ENCODE data around the gene DGKQ.
"Not testable (repeated sequence)": the region's sequence is repeated elsewhere in the genome, so short reads cannot be mapped to it uniquely, and the experiment has no call there.

Gene DGKQ

DNA sequence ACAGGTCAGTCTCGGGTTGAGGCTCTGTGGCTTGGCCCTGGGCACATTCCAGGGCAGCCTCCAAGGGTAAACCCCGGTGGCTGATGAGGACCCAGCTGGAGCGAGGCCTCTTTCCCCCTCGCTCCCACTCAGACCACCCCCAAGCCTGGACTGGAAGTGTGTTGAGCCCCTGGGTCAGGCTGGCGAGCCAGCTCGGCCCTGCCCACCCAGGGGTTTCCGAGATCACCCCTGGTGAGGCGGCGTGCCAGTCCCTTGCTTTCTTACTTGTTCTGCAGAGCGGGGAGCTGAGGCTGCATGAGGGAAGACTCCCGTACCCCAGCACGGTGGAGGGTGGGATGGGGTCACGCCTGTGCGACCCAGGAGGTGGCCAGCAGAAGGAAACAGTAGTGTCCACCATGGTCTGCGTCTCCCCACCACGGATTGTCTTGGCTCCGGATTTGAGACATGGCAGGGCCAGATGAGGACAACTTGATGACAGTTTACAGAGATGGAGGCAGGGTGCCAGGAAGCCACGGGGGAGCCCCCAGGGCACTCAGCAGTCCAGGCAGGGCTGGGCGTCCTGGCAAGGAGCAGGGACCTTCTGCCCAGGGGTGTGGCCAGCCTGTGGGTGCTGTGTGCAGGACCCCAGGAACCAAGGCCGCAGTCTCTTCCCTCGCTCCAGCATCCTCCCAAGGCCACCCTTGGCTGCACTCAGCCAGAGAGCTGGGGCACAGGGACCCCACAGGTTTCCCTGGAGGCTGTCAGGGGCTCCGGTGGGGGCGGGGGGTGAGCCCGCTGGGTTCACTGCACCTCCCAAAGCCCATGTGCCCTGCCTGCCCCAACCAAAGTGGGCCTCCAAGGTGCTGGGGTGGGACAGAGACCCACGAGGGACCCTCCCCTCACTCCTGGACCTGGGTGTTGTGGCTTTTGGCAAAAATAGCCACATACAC lies 31.5 kb upstream of the DGKQ start:
- no peaks in the 10 kb centered on the region for H3K9me3 ChIP-seq (ENCODE audit: control insufficient read depth, insufficient read depth, low read length)
- H3K4me1 ChIP-seq (ENCODE audit: control insufficient read depth, insufficient read depth, low read length) = no peaks in the 10 kb centered on the region
- H3K36me3 ChIP-seq (ENCODE audit: control insufficient read depth, insufficient read depth, low read length) = no peaks in the 10 kb centered on the region
- H3K9ac ChIP-seq (ENCODE audit: low read depth, low read length) = no peak overlapping the region
- H3K27me3 ChIP-seq (ENCODE audit: control insufficient read depth, insufficient read depth, low read length) = peaks cover 74% of the 10 kb centered on the region
- no peak overlapping the region for H3K4me3 ChIP-seq (ENCODE audit: low read depth, low read length)

DNA sequence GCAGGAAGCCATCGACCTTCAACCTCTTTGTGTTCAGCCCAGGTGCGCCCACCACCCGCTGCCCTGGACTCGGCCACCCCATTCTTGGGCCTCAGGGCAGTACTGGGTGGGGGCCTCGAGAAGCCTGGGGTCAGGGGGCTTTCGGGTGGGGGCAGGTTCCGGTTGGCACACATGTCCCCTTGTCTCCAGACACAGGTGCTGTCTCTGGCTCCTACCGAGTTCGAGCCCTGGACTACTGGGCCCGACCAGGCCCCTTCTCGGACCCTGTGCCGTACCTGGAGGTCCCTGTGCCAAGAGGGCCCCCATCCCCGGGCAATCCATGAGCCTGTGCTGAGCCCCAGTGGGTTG lies 30.7 kb upstream of the DGKQ start:
- H3K4me1 ChIP-seq (ENCODE audit: control insufficient read depth, insufficient read depth, low read length) = no peaks in the 10 kb centered on the region

DNA sequence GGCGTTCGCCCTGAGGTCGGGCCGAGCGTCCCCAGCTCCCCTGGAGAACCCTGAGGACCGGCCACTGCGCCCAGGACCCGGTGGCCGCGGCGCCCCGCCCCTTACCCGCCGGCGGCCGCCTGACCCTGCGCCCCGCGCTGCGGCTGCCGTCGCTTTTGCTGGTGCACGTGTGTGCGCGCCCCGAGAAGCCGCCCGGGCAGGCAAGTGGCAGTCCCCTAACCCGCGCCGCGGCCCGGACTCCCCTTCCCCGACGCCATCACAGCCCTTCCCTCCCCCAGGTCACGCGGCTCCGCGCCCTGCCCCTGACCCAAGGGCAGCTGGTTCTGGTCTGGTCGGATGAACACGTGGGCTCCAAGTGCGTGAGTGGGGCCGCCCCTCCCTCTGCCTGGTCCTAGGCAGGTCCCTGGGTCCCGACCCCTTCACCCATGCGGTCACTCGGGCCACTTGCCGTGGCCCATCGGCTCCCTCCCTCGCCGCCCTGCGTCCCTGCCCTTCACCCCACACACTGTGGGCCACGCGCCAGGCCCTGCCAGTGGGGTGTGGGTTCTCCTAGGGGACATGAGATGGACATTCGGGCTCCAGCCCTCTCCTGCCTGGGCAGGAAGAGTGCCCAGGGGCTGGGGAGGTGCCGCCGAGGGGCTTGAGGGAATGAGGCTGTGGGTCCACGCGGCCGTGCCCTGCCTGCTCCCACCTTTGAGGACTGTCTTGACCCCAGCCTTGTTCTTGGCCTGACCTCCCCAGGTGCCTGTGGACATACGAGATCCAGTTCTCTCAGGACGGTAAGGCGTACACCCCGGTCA lies 30.1 kb upstream of the DGKQ start:
- H3K4me3 ChIP-seq (ENCODE audit: low read depth, low read length) = peak overlapping the region; percentile 2
- no peaks in the 10 kb centered on the region for H3K4me1 ChIP-seq (ENCODE audit: control insufficient read depth, insufficient read depth, low read length)
- H3K9ac ChIP-seq (ENCODE audit: low read depth, low read length) = no peak overlapping the region
- H3K27me3 ChIP-seq (ENCODE audit: control insufficient read depth, insufficient read depth, low read length) = peaks cover 71% of the 10 kb centered on the region
- no peaks in the 10 kb centered on the region for H3K36me3 ChIP-seq (ENCODE audit: control insufficient read depth, insufficient read depth, low read length)
- no peaks in the 10 kb centered on the region for H3K9me3 ChIP-seq (ENCODE audit: control insufficient read depth, insufficient read depth, low read length)

More for the DNA sequence above, 30.7 kb upstream of the DGKQ start:
- no peaks in the 10 kb centered on the region for H3K36me3 ChIP-seq (ENCODE audit: control insufficient read depth, insufficient read depth, low read length)
- H3K9me3 ChIP-seq (ENCODE audit: control insufficient read depth, insufficient read depth, low read length) = no peaks in the 10 kb centered on the region
- peaks cover 75% of the 10 kb centered on the region for H3K27me3 ChIP-seq (ENCODE audit: control insufficient read depth, insufficient read depth, low read length)
- H3K4me3 ChIP-seq (ENCODE audit: low read depth, low read length) = no peak overlapping the region
- no peak overlapping the region for H3K9ac ChIP-seq (ENCODE audit: low read depth, low read length)

DNA sequence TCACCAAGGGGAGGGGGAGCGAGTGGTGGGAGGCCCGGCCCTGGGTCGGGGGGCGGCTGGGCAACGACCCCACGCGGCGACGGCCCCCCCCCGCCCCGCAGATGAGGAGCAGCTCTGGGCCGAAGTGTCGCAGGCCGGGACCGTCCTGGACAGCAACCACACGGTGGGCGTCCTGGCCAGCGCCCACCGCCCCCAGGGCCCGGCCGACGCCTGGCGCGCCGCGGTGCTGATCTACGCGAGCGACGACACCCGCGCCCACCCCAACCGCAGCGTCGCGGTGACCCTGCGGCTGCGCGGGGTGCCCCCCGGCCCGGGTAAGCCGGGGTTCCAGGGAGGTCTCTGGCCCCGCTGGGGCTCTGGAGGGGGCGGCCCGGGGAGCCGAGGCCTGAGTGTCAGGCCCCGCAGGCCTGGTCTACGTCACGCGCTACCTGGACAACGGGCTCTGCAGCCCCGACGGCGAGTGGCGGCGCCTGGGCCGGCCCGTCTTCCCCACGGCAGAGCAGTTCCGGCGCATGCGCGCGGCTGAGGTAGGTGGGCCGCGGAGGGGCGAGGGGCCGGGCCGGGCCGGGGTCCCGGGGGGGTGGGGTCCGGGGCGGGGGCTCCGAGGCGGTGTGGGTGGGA lies 29.4 kb upstream of the DGKQ start:
- Histone ChIP-seq H3K4me3 (ENCODE audit: low read depth, low read length) (peak overlapping the region; percentile 37), H3K27me3 (ENCODE audit: control insufficient read depth, insufficient read depth, low read length) (peaks cover 70% of the 10 kb centered on the region), H3K9ac (ENCODE audit: low read depth, low read length) (peak overlapping the region; percentile 12)

DNA sequence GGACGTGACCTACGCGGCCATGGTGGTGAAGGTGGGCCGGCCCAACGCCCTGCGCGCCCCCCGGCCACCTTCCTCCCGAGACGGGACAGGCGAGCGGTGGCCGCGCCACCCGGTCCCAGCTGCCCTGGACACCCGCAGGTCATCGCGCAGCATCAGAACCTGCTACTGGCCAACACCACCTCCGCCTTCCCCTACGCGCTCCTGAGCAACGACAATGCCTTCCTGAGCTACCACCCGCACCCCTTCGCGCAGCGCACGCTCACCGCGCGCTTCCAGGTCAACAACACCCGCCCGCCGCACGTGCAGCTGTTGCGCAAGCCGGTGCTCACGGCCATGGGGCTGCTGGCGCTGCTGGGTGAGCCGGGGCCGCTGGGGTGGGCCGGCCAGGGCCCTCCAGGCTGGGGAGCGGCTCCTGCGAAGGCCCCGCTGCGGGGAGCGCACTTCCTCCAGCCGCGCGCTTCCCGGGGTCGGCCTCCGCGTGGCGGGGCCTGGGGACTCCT lies 28.8 kb upstream of the DGKQ start:
- H3K27me3 ChIP-seq (ENCODE audit: control insufficient read depth, insufficient read depth, low read length) = peaks cover 67% of the 10 kb centered on the region
- H3K4me3 ChIP-seq (ENCODE audit: low read depth, low read length) = peak overlapping the region; percentile 35

More for the DNA sequence above, 29.4 kb upstream of the DGKQ start:
- no peaks in the 10 kb centered on the region for H3K36me3 ChIP-seq (ENCODE audit: control insufficient read depth, insufficient read depth, low read length)
- no peaks in the 10 kb centered on the region for H3K4me1 ChIP-seq (ENCODE audit: control insufficient read depth, insufficient read depth, low read length)
- H3K9me3 ChIP-seq (ENCODE audit: control insufficient read depth, insufficient read depth, low read length) = no peaks in the 10 kb centered on the region

DNA sequence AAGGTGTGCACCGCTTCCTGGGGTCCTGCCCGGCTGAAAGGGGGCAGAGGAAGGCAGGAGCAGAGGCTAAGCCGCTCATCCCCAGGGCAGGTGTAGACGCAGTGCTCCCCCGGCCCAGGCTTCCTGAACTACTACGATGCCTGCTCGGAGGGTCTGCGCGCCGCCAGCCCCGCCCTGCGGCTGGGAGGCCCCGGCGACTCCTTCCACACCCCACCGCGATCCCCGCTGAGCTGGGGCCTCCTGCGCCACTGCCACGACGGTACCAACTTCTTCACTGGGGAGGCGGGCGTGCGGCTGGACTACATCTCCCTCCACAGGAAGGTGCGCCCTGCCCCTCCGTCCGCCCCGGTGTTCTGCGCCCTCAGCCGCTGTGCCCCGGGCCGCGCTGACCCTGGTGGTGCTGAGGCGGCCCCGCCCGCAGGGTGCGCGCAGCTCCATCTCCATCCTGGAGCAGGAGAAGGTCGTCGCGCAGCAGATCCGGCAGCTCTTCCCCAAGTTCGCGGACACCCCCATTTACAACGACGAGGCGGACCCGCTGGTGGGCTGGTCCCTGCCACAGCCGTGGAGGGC lies 28.3 kb upstream of the DGKQ start:
- Histone ChIP-seq H3K9ac (ENCODE audit: low read depth, low read length) (no peak overlapping the region), H3K4me1 (ENCODE audit: control insufficient read depth, insufficient read depth, low read length) (no peaks in the 10 kb centered on the region), H3K27me3 (ENCODE audit: control insufficient read depth, insufficient read depth, low read length) (peaks cover 66% of the 10 kb centered on the region), H3K9me3 (ENCODE audit: control insufficient read depth, insufficient read depth, low read length) (no peaks in the 10 kb centered on the region), H3K4me3 (ENCODE audit: low read depth, low read length) (peak overlapping the region; percentile 8), H3K36me3 (ENCODE audit: control insufficient read depth, insufficient read depth, low read length) (no peaks in the 10 kb centered on the region)

More for the DNA sequence above, 28.8 kb upstream of the DGKQ start:
- Histone ChIP-seq H3K4me1 (ENCODE audit: control insufficient read depth, insufficient read depth, low read length) (no peaks in the 10 kb centered on the region), H3K9ac (ENCODE audit: low read depth, low read length) (peak overlapping the region; percentile 12), H3K36me3 (ENCODE audit: control insufficient read depth, insufficient read depth, low read length) (no peaks in the 10 kb centered on the region), H3K9me3 (ENCODE audit: control insufficient read depth, insufficient read depth, low read length) (no peaks in the 10 kb centered on the region)

DNA sequence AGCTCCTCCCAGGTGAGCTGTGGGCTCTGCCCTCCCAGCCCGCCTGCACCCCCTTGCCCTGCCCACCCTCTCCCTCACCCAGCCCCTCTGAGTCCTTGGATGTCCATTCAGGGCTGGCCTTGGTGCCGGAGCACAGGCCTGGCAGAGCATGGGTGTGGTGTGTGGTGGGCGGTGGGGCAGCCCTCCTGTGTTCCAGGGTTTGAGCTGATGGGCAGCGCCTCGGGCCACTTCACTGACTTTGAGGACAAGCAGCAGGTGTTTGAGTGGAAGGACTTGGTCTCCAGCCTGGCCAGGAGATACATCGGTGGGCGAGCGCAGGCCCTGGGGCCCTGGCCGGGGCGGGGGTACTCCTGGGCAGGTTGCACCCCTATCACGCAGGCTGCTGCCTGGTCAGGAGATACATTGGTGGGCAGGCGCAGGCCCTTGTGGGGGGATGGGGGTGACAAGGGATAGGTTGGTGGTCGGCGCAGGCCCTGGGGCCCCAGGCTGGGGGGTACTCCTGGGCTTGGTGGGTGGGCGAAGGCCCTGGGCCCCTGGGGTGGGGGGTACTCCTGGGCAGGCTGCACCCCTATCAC lies 27.4 kb upstream of the DGKQ start:
- Histone ChIP-seq H3K36me3 (ENCODE audit: control insufficient read depth, insufficient read depth, low read length) (no peaks in the 10 kb centered on the region), H3K4me3 (ENCODE audit: low read depth, low read length) (no peak overlapping the region), H3K9me3 (ENCODE audit: control insufficient read depth, insufficient read depth, low read length) (no peaks in the 10 kb centered on the region), H3K27me3 (ENCODE audit: control insufficient read depth, insufficient read depth, low read length) (peaks cover 67% of the 10 kb centered on the region), H3K4me1 (ENCODE audit: control insufficient read depth, insufficient read depth, low read length) (no peaks in the 10 kb centered on the region), H3K9ac (ENCODE audit: low read depth, low read length) (no peak overlapping the region)

DNA sequence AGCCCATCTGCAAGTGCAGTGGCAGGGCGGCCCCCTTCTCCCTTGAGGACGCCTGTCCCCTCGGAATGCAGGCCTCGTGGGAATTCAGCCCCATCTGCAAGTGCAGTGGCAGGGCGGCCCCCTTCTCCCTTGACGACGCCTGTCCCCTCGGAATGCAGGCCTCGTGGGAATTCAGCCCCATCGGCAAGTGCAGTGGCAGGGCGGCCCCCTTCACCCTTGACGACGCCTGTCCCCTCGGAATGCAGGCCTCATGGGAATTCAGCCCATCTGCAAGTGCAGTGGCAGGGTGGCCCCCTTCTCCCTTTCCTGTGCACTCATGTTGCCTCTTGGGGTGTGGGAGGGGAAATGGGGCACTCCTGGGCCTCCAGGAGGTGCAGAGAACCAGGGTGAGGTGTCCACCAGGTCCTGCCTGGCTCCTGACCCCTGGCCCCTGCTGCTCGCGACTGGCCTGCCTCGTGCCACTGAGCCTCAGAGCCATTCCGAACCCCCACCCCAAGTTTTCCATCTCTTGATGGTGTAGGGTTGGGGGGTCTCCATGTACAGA lies 26.6 kb upstream of the DGKQ start:
- H3K4me1 ChIP-seq (ENCODE audit: control insufficient read depth, insufficient read depth, low read length) = no peaks in the 10 kb centered on the region
- no peak overlapping the region for H3K9ac ChIP-seq (ENCODE audit: low read depth, low read length)
- H3K27me3 ChIP-seq (ENCODE audit: control insufficient read depth, insufficient read depth, low read length) = peaks cover 64% of the 10 kb centered on the region
- H3K4me3 ChIP-seq (ENCODE audit: low read depth, low read length) = no peak overlapping the region
- no peaks in the 10 kb centered on the region for H3K9me3 ChIP-seq (ENCODE audit: control insufficient read depth, insufficient read depth, low read length)
- no peaks in the 10 kb centered on the region for H3K36me3 ChIP-seq (ENCODE audit: control insufficient read depth, insufficient read depth, low read length)

DNA sequence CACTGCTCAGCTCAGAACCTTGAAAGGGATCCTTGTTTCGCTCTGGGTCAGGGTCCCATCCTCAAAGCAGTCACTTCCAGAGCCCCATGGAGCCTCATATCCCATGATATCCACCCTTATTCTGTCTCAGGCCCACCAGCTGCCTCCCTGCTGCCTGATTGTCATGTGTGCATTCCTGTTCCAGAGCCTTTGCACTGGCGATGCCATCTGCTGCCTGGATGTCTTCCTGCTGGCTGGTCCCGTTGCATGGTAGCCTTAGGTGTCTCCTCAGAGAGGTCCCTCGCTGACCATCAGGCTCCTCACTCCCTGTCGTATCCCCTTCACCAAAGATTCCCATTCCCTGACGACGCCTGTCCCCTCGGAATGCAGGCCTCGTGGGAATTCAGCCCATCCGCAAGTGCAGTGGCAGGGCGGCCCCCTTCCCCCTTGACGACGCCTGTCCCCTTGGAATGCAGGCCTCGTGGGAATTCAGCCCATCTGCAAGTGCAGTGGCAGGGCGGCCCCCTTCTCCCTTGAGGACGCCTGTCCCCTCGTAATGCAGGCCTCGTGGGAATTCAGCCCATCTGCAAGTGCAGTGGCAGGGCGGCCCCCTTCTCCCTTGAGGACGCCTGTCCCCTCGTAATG lies 26.0 kb upstream of the DGKQ start:
- H3K36me3 ChIP-seq (ENCODE audit: control insufficient read depth, insufficient read depth, low read length); H3K4me1 ChIP-seq (ENCODE audit: control insufficient read depth, insufficient read depth, low read length); H3K4me3 ChIP-seq (ENCODE audit: low read depth, low read length); H3K9ac ChIP-seq (ENCODE audit: low read depth, low read length); H3K9me3 ChIP-seq (ENCODE audit: control insufficient read depth, insufficient read depth, low read length): not testable (repeated sequence)
- H3K27me3 ChIP-seq (ENCODE audit: control insufficient read depth, insufficient read depth, low read length) = peaks cover 58% of the 10 kb centered on the region

DNA sequence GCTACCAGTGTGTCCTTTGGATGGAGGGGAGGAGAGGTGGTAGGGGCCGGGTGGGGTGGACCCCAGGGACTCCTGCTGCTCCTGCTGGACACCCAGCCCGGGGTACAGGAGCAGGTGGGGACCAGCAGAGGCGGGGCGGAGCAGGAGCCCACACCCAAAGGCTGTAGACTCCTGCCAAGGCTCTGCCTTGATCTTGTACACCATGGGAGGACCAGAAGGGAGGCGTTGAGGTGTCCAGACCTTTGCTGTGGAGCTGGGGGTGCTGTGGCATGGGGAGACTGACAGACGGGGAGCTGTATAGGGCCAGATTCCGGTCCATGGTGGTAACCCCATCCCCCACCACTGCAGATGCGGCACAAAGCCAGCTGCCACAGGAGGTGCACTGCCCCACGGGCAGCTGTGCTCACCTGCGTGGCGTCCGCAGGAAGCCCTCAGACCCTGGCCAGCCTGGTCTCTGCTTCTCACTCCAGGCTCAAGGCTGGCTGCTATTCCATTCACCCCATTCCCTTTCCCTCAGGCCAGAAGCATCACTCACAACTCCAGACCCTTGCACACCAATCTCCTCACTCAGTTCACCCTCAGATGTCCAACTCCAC lies 24.8 kb upstream of the DGKQ start:
- H3K9me3 ChIP-seq (ENCODE audit: control insufficient read depth, insufficient read depth, low read length) = no peaks in the 10 kb centered on the region
- no peaks in the 10 kb centered on the region for H3K36me3 ChIP-seq (ENCODE audit: control insufficient read depth, insufficient read depth, low read length)
- H3K9ac ChIP-seq (ENCODE audit: low read depth, low read length) = no peak overlapping the region
- H3K4me3 ChIP-seq (ENCODE audit: low read depth, low read length) = no peak overlapping the region
- no peaks in the 10 kb centered on the region for H3K4me1 ChIP-seq (ENCODE audit: control insufficient read depth, insufficient read depth, low read length)
- H3K27me3 ChIP-seq (ENCODE audit: control insufficient read depth, insufficient read depth, low read length) = peaks cover 48% of the 10 kb centered on the region
